Left ventricle myocardium superior (tissue), 1 donor: ENCODE measurements around the gene SMCR8. TPM values are rescaled to one million over a fixed set of nuclear protein-coding genes. Genes with fewer than 3 reads are reported as not detected.
"Not testable (repeated sequence)": the region's sequence is repeated elsewhere in the genome, so short reads cannot be mapped to it uniquely, and the experiment has no call there.

Experiments used
- ATAC-seq: fragments of 200-7000 bp; cut with Tn5 transposase; one replicate; pipeline ENCODE4 v1.9.1; 2020; ENCODE audit warnings: mild to moderate bottlenecking, moderate library complexity
- DNase-seq: peaks from one replicate; pipeline ENCODE4 v3.0.0-alpha.2; 2020
- intact Hi-C: fragments of 100-400 bp; cut with micrococcal nuclease; formaldehyde crosslinking; loops from one replicate; pipeline ENCODE4 v1.11.0; 2022
- microRNA-seq: library from miRNA; unstranded; fragments of <30 nt; microRNA quantifications from one replicate; pipeline ENCODE4 v1.2.0, GENCODE V29; 2020; ENCODE audit warnings: borderline number of aligned reads
- total RNA-seq: library from RNA; stranded (reverse); fragmentation: NEBNext Ultra II Directional; extraction: Animal tissue kit (Norgen Biotek cat#: 25700); gene quantifications from one replicate; pipeline ENCODE4 v1.2.1, GENCODE V29; 2021
- donor health status: DM: no; HTN: yes; CAD: no; lungs with severe emphysema.

SMCR8 gene
- total RNA-seq, 1 donor from 2014 or later = 13.1 TPM

DNA sequence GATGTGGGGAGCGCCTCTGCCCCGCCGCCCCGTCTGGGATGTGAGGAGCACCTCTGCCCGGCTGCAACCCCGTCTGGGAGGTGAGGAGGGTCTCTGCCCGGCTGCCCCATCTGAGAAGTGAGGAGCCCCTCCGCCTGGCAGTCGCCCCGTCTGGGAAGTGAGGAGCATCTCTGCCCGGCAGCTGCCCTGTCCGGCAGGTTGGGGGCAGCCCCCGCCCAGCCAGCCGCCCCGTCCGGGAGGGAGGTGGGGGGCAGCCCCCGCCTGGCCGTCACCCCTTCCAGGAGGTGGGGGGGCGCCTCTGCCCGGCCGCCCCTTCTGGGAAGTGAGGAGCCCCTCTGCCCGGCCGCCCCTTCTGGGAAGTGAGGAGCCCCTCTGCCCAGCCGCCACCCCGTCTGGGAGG, 23.1 kb downstream of the SMCR8 start:
- ATAC-seq, intact Hi-C loops, DNase-seq: not testable (repeated sequence)

- intact Hi-C loops = no loop called here
- ATAC-seq = no peak
- DNase-seq = no peak
Observed at GRCh38 chr17:18339933-18340332, 24.8 kb downstream of the SMCR8 start.

DNA sequence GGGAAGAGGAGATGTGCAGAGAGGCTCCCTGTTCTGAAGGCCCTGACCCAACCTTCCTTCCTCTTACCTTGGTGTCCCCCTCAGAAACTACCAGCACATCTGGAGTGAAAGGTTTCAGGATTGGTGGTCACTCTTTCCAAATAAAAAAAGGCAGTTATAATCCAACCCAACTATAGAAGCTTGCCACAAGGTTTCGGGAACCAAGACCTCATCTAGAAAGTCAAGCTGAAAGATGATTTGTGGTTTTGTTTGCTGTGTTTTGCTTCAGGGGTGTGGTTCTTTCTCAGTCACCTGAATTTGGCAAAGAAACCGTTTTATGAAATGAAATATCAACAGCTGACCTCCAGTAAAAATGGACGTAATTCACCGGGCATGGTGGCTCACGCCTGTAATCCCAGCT, 28.9 kb downstream of the SMCR8 start:
- ATAC-seq = no peak
- intact Hi-C loops = no loop called here
- DNase-seq = no peak

DNA sequence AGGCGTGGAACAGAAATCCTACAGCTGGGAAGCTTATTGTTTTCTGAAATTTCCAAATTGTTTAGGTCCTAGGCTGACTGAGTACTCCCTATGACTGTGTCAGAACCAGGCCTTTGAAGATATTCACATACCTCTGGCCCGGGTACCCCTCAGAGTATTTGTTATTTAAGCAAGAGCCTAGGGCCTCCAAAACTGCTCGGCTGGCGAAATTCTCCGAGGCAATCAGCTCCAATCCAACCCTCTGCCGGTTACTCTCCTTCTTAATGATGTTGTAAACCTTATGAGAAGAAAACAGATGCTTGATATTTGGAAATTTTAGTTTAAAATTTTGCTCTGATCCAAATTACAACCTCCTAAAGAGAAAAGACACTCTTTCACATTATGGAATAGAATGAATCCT, 38.4 kb downstream of the SMCR8 start:
- DNase-seq = no peak
- ATAC-seq = no peak
- intact Hi-C loops = no loop called here

DNA sequence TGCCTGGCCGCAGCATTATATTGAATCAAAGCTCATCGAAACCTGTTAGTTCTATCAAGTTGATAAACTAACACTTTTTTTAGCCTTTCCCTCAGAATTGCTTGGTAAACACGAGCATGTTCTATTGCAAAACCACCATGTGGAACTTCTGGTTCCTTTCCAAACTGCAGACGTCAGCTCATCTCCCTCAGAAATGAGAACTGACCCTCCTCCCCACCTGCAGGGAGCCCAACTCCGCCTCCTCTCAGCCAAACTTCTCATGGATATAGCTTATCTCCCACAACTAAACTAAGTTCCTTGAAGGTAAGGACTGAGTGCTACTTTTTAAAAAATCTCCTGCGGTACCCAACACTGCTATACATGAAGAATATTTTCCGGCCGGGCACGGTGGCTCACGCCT, 41.5 kb downstream of the SMCR8 start:
- DNase-seq (peak; percentile 31), ATAC-seq (peak; percentile 88)
- intact Hi-C loops = no loop called here

- ATAC-seq (no peak), DNase-seq (no peak)
- intact Hi-C loops = no loop called here
Observed at GRCh38 chr17:18360518-18360917, 45.4 kb downstream of the SMCR8 start.

- ATAC-seq = no peak
- no peak for DNase-seq
- intact Hi-C loops = no loop called here
Observed at GRCh38 chr17:18361837-18362697, 47.0 kb downstream of the SMCR8 start.

- DNase-seq (peak; percentile 81), ATAC-seq (peak; percentile 59)
- intact Hi-C loops = no loop called here
Observed at GRCh38 chr17:18362698-18363100, 47.6 kb downstream of the SMCR8 start.

- peak; percentile 98 for DNase-seq
- intact Hi-C loops = no loop called here
Observed at GRCh38 chr17:18363101-18364049, 48.3 kb downstream of the SMCR8 start, which contains the start of gene SHMT1. TSS of gene SHMT1 (minus strand) at chr17:18363550. CDS start at chr17:18355981, 7,569 bp downstream.

DNA sequence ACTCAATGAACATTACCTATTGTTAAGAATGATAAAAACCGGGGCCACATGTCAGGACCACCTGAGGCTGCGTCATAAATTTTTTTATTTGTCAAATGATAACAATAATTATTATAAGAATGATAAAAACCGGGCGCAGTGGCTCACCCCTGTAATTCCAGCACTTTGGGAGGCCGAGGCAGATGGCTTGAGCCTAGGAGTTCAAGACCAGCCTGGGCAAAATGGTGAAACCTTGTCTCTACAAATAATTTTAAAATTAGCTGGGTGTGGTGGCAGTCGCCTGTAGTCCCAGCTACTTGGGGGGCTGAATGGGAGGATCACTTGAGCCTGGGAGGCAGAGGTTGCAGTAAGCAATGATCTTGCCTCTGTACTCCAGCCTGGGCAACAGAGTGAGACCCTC, 49.1 kb downstream of the SMCR8 start:
- intact Hi-C loops = no loop called here
- ATAC-seq = no peak
- DNase-seq = no peak

More at GRCh38 chr17:18363101-18364049, 48.3 kb downstream of the SMCR8 start, which contains the start of gene SHMT1:
- peak; percentile 100 for ATAC-seq

GRCh38 chr17:18368946-18369345, 53.9 kb downstream of the SMCR8 start:
- intact Hi-C loops = no loop called here
- no peak for DNase-seq
- no peak for ATAC-seq

DNA sequence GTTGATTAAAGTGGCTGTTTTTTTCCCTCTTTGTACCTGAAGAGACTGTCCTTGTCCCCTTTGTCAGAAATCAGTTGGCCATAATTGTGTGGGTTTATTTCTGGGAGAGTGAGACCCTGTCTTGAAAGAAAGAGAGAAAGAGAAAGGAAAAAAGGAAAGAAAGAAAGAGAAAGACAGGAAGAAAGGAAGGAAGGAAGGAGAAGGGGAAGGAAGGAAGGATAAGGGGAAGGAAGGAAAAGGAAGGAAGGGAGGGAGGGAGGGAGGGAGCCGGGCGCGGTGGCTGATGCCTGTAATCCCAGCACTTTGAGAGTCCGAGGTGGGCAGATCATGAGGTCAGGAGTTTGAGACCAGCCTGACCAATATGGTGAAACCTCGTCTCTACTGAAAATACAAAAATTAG, 55.7 kb downstream of the SMCR8 start:
- intact Hi-C loops = no loop called here
- DNase-seq (no peak), ATAC-seq (no peak)

DNA sequence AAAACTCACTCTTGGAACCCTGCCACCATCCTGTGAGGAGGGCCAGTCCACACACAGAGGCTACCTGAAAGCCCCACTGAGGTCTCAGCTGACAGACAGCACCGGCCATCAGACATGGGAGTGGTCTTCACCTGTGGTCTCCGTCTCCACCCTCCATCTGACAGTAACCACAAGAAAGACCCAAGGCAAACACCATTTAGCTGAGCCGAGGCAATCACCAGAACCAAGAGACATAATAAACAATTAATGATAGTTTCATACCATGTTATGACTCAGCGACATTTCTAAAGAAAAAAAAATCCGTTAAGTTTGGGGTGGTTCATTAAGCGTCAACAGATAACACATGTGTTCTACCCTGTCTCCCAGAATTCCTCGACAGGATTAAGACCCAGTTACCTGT, 56.4 kb downstream of the SMCR8 start:
- DNase-seq (no peak), ATAC-seq (no peak)
- intact Hi-C loops = no loop called here

GRCh38 chr17:18373181-18373580, 58.1 kb downstream of the SMCR8 start:
- DNase-seq, intact Hi-C loops, ATAC-seq: not testable (repeated sequence)

GRCh38 chr17:18374216-18374615, 59.1 kb downstream of the SMCR8 start:
- no peak for ATAC-seq
- intact Hi-C loops = no loop called here
- DNase-seq = no peak

Small RNA genes within 50 kb of the gene (microRNA-seq; reads per million reads assigned to microRNA genes)
- gene MIR6778 = not detected

Other genes with a start within 250 kb of the SMCR8 start
- 19.4 TPM for gene DRG2, start 227.3 kb upstream of the SMCR8 start, total RNA-seq
- gene MYO15A, start 206.5 kb upstream of the SMCR8 start, total RNA-seq = 0.45 TPM
- gene ALKBH5, start 131.5 kb upstream of the SMCR8 start, total RNA-seq = 197 TPM
- gene LLGL1, start 89.7 kb upstream of the SMCR8 start, total RNA-seq = 9.0 TPM
- 292 TPM for gene FLII, start 56.6 kb upstream of the SMCR8 start, total RNA-seq
- 32.2 TPM for gene MIEF2, start 54.6 kb upstream of the SMCR8 start, total RNA-seq
- gene TOP3A, start 299 bp upstream of the SMCR8 start, total RNA-seq = 10.3 TPM
- gene SHMT1, start 48.3 kb downstream of the SMCR8 start, total RNA-seq = 8.4 TPM
- not detected for gene EVPLL, start 62.5 kb downstream of the SMCR8 start, total RNA-seq
- gene LGALS9C, start 161.5 kb downstream of the SMCR8 start, total RNA-seq = not detected